HCT116 (cell line): ENCODE data around the gene TMEM81. TPM values are rescaled to one million over a fixed set of nuclear protein-coding genes. Genes with fewer than 3 reads are reported as not detected.

Experiments
- ATAC-seq: fragments of 200-7000 bp; cut with Tn5 transposase; 2 replicates; pipeline ENCODE4 v1.9.1; 2020; ENCODE audit warnings: mild to moderate bottlenecking, moderate library complexity
- BruUV-seq: library from RNA; stranded (reverse); fragments of 400-500 nt; replicated peaks from 2 replicates; lab custom pipeline; 2021; lab: Mats Ljungman, UMichigan
- CTCF ChIA-PET: fragments of 300-600 bp; sonication (Branson Sonifier 250); formaldehyde crosslinking; loops from one replicate; lab custom pipeline; 2021; ENCODE audit warnings: antibody characterized with exemption; lab: Charles Lee
- POLR2A ChIA-PET: fragments of 300-600, 350-600 bp; sonication (Branson Sonifier 250); formaldehyde crosslinking; loops from one replicate; lab custom pipeline; 2021; ENCODE audit warnings: antibody characterized with exemption; lab: Charles Lee
- RAD21 ChIA-PET, 2 experiments: fragments of 300-600 bp; sonication (Branson Sonifier 250); formaldehyde crosslinking; loops; one replicate each; lab custom pipeline; 2023; ENCODE audit warnings: low total read pairs in 2 of 2; ENCODE audit not compliant: uncharacterized antibody in 2 of 2, unreplicated experiment in 2 of 2, low non-redundant PET in 1 of 2; lab: Charles Lee
- DNase-seq: peaks from one replicate; pipeline ENCODE4 v3.0.0-alpha.2; 2010; ENCODE audit warnings: low read depth, low spot score
- H2AFZ ChIP-seq: fragments of 200-600 bp; shearing (Covaris generic), sonication (generic); 2 replicates; pipeline ENCODE4 v1.6.1; 2017; ENCODE audit warnings: low read depth, mixed run types, mixed read lengths, antibody characterized with exemption, low read length; ENCODE audit not compliant: poor library complexity, severe bottlenecking
- H3K27ac ChIP-seq: 2 replicates; pipeline ENCODE4 v1.5.1; 2012; ENCODE audit warnings: low read depth, low read length
- H3K27me3 ChIP-seq: fragments of 200-600 bp; sonication (generic); 2 replicates; pipeline ENCODE4 v1.6.1; 2016; ENCODE audit warnings: mixed run types, low read length, mixed read lengths; ENCODE audit not compliant: insufficient read depth
- H3K36me3 ChIP-seq, 2 experiments: fragments of 200-500 bp in 1 of 2; fragments of 200-600 bp in 1 of 2; sonication (Bioruptor generic) in 1 of 2; sonication (generic) in 1 of 2; 2 replicates each; pipeline versions ENCODE4 v1.5.1 to v1.6.1; 2014 to 2016; ENCODE audit warnings: low read length in 2 of 2, inconsistent platforms in 1 of 2, mixed read lengths in 1 of 2, mixed run types in 1 of 2; ENCODE audit not compliant: insufficient read depth in 2 of 2, control insufficient read depth in 1 of 2
- H3K4me1 ChIP-seq, 2 experiments: fragments of 200-600 bp in 1 of 2; sonication (generic) in 1 of 2; 2 replicates each; pipeline versions ENCODE4 v1.5.1 to v1.6.1; 2012 to 2017; ENCODE audit warnings: low read length in 2 of 2, inconsistent platforms in 1 of 2, mild to moderate bottlenecking in 1 of 2, mixed read lengths in 1 of 2, mixed run types in 1 of 2, moderate library complexity in 1 of 2; ENCODE audit not compliant: insufficient read depth in 2 of 2, control insufficient read depth in 1 of 2
- H3K4me2 ChIP-seq: fragments of 200-600 bp; sonication (generic); 2 replicates; pipeline ENCODE4 v1.6.1; 2017; ENCODE audit warnings: mixed run types, low read length, mixed read lengths
- H3K4me3 ChIP-seq, 2 experiments: fragments of 200-600 bp in 1 of 2; sonication (generic) in 1 of 2; replicated peaks in 1 of 2; 2 replicates each; pipeline ENCODE4 v1.5.1; 2011 to 2016; ENCODE audit warnings: low read length in 2 of 2, control low read depth in 1 of 2, low read depth in 1 of 2, mild to moderate bottlenecking in 1 of 2, mixed read lengths in 1 of 2, mixed run types in 1 of 2
- H3K79me2 ChIP-seq: fragments of 200-600 bp; sonication (generic); 2 replicates; pipeline ENCODE4 v1.6.1; 2017; ENCODE audit warnings: mild to moderate bottlenecking, mixed run types, low read length, moderate library complexity, mixed read lengths; ENCODE audit not compliant: insufficient read depth
- H3K9ac ChIP-seq: fragments of 200-600 bp; sonication (generic); 2 replicates; pipeline ENCODE4 v1.6.1; 2016; ENCODE audit warnings: low read length, mixed read lengths
- H3K9me2 ChIP-seq: fragments of 200-600 bp; sonication (generic), shearing (Covaris generic); 2 replicates; pipeline ENCODE4 v1.6.1; 2017; ENCODE audit warnings: mixed run types, mild to moderate bottlenecking, moderate library complexity; ENCODE audit not compliant: insufficient read depth
- H3K9me3 ChIP-seq, 2 experiments: fragments of 200-500 bp in 1 of 2; fragments of 200-600 bp in 1 of 2; sonication (Bioruptor generic) in 1 of 2; sonication (generic) in 1 of 2; 2 replicates each; pipeline ENCODE4 v1.6.1; 2014 to 2017; ENCODE audit warnings: low read length in 2 of 2, mixed read lengths in 2 of 2, inconsistent platforms in 1 of 2, low read depth in 1 of 2, mild to moderate bottlenecking in 1 of 2, mixed run types in 1 of 2, moderate library complexity in 1 of 2; ENCODE audit not compliant: control insufficient read depth in 1 of 2, insufficient read depth in 1 of 2
- H4K20me1 ChIP-seq: fragments of 200-600 bp; sonication (generic), shearing (Covaris generic); 2 replicates; pipeline ENCODE4 v1.6.1; 2017; ENCODE audit warnings: mixed run types, mild to moderate bottlenecking, moderate library complexity; ENCODE audit not compliant: insufficient read depth
- ATF3 ChIP-seq: IDR thresholded peaks from 2 replicates; pipeline ENCODE4 v1.6.1; 2012
- CBX3 ChIP-seq: IDR thresholded peaks from 2 replicates; pipeline ENCODE4 v1.6.1; 2012; ENCODE audit warnings: low read depth
- CEBPB ChIP-seq: IDR thresholded peaks from 2 replicates; pipeline ENCODE4 v1.6.1; 2012; ENCODE audit warnings: low read depth
- CTCF ChIP-seq, 3 experiments: fragments of 200-600 bp in 1 of 3; sonication (generic) in 1 of 3; IDR thresholded peaks in 2 of 3; conservative IDR thresholded peaks in 1 of 3; 2 replicates each; pipeline ENCODE4 v1.5.1; 2012 to 2017; ENCODE audit warnings: low read depth in 2 of 3, low read length in 2 of 3, antibody characterized with exemption in 1 of 3, borderline replicate concordance in 1 of 3, control low read depth in 1 of 3, mild to moderate bottlenecking in 1 of 3, mixed read lengths in 1 of 3, mixed run types in 1 of 3, moderate library complexity in 1 of 3; ENCODE audit not compliant: insufficient read depth in 1 of 3
- EGR1 ChIP-seq: IDR thresholded peaks from 2 replicates; pipeline ENCODE4 v1.6.1; 2012; ENCODE audit warnings: low read depth
- EZH2phosphoT487 ChIP-seq: fragments of 200-600 bp; IDR thresholded peaks from 2 replicates; pipeline ENCODE4 v1.6.1; 2018; ENCODE audit warnings: antibody characterized with exemption, borderline replicate concordance
- MAX ChIP-seq: IDR thresholded peaks from 2 replicates; pipeline ENCODE4 v1.6.1; 2012
- POLR2A ChIP-seq: IDR thresholded peaks from 2 replicates; pipeline ENCODE4 v1.7.0; 2011; ENCODE audit warnings: borderline replicate concordance; ENCODE audit not compliant: insufficient read depth, insufficient read length; ENCODE audit errors: extremely low read depth
- RAD21 ChIP-seq: IDR thresholded peaks from 2 replicates; pipeline ENCODE4 v1.6.1; 2012; ENCODE audit warnings: low read depth, mild to moderate bottlenecking
- SIN3A ChIP-seq: IDR thresholded peaks from 2 replicates; pipeline ENCODE4 v1.6.1; 2012; ENCODE audit warnings: low read depth
- SRF ChIP-seq: IDR thresholded peaks from 2 replicates; pipeline ENCODE4 v1.6.1; 2012; ENCODE audit warnings: low read depth
- TCF7L2 ChIP-seq: IDR thresholded peaks from 2 replicates; pipeline ENCODE4 v1.7.0; 2011; ENCODE audit warnings: borderline replicate concordance, inconsistent platforms; ENCODE audit not compliant: insufficient read depth, insufficient read length; ENCODE audit errors: extremely low read depth
- ZBTB33 ChIP-seq: IDR thresholded peaks from 2 replicates; pipeline ENCODE4 v1.6.1; 2011; ENCODE audit warnings: mild to moderate bottlenecking, low read length, moderate library complexity; ENCODE audit not compliant: insufficient replicate concordance; ENCODE audit errors: extremely low read depth
- intact Hi-C: fragments of 100-400 bp; cut with micrococcal nuclease; formaldehyde crosslinking; loops from 2 replicates; pipeline ENCODE4 v1.10.0; 2022
- total RNA-seq: library from RNA; stranded (reverse); gene quantifications from one replicate; pipeline ENCODE4 v1.2.1, GENCODE V29; 2021; ENCODE audit not compliant: unreplicated experiment

TMEM81 gene
- total RNA-seq, 1 experiment from 2014 or later = 4.9 TPM

- POLR2A ChIA-PET = no interaction called here
- DNase-seq = no peak
Measured at GRCh38 chr1:205077934-205078311, 6.3 kb downstream of the TMEM81 start.

GRCh38 chr1:205077158-205077933 lies 6.9 kb downstream of the TMEM81 start:
- ATAC-seq = no peak
- intact Hi-C loops = no loop called here
- Histone ChIP-seq H3K36me3 (no peaks in the 10 kb centered on the region), H3K4me1 (no peaks in the 10 kb centered on the region), H3K27ac (no peak overlapping the region), H3K4me3 (no peak overlapping the region), H4K20me1 (no peaks in the 10 kb centered on the region), H3K9me3 (no peaks in the 10 kb centered on the region), H3K79me2 (no peaks in the 10 kb centered on the region), H3K27me3 (no peaks in the 10 kb centered on the region), H3K4me2 (no peak overlapping the region), H2AFZ (no peak overlapping the region), H3K9me2 (no peaks in the 10 kb centered on the region), H3K9ac (no peak overlapping the region)
- ChIA-PET CTCF (interaction anchor here (1.2 to 2.4 kb wide), 2 partner anchors 11 to 16 kb away, joined by 4 to 20 read pairs; no protein-coding TSS in a partner anchor), POLR2A (no interaction called here), RAD21 (no interaction called here)
- no peak for DNase-seq
- TF ChIP-seq POLR2A = no peak
- TF ChIP-seq EZH2phosphoT487 = no peak
- no peak for TF ChIP-seq EGR1
- TF ChIP-seq ZBTB33 = no peak
- no peak for TF ChIP-seq TCF7L2
- TF ChIP-seq SRF = no peak
- no peak for TF ChIP-seq CTCF (IDR thresholded peaks at IDR 0.05 in 2 of 3, conservative IDR thresholded peaks at IDR 0.05 in 1 of 3; ENCODE audit: borderline replicate concordance in 1 of 3, insufficient read depth in 1 of 3, low read depth in 2 of 3, low read length in 2 of 3)
- TF ChIP-seq MAX = no peak
- no TSS peak for BruUV-seq

More at GRCh38 chr1:205077934-205078311, 6.3 kb downstream of the TMEM81 start:
- Histone ChIP-seq H3K27me3 (no peaks in the 10 kb centered on the region), H3K9ac (no peak overlapping the region), H3K4me1 (no peaks in the 10 kb centered on the region), H4K20me1 (no peaks in the 10 kb centered on the region), H3K27ac (no peak overlapping the region), H3K79me2 (no peaks in the 10 kb centered on the region), H3K9me3 (no peaks in the 10 kb centered on the region), H3K9me2 (no peaks in the 10 kb centered on the region)
- intact Hi-C loops = no loop called here
- BruUV-seq = no TSS peak
- RAD21 ChIA-PET = no interaction called here
- no peak for ATAC-seq
- TF ChIP-seq ATF3 (no peak), RAD21 (no peak), CBX3 (no peak), EZH2phosphoT487 (no peak), SIN3A (no peak), CEBPB (no peak), POLR2A (no peak), TCF7L2 (no peak), MAX (no peak)
- TF ChIP-seq, all 23 proteins: peak for 0
- Histone ChIP-seq H3K36me3 (no peaks in the 10 kb centered on the region), H2AFZ (no peak overlapping the region), H3K4me3 (no peak overlapping the region), H3K4me2 (no peak overlapping the region)
- CTCF ChIA-PET = no interaction called here
